Activated CD4-positive, CD25-positive, alpha-beta regulatory T cell treated with anti-CD3 and anti-CD28 coated beads, Interleukin-2, amount 50 U/mL, for 16 hours (primary cell): Measurements from ENCODE around the gene MAP3K5.

Experiments
- DNase-seq: peaks from one replicate; pipeline ENCODE4 v3.0.0-alpha.2; 2020; ENCODE audit warnings: low read depth, low spot score

Gene MAP3K5

GRCh38 chr6:136750696-136751521 lies 41.4 kb downstream of the MAP3K5 start:
- no peak for DNase-seq

- no peak for DNase-seq
Measured at GRCh38 chr6:136749359-136749997, 42.8 kb downstream of the MAP3K5 start.

GRCh38 chr6:136747507-136747906 lies 44.8 kb downstream of the MAP3K5 start:
- no peak for DNase-seq

GRCh38 chr6:136745300-136745699 lies 47.0 kb downstream of the MAP3K5 start:
- DNase-seq = no peak

GRCh38 chr6:136744889-136745288 lies 47.4 kb downstream of the MAP3K5 start:
- no peak for DNase-seq

- DNase-seq = no peak
Measured at GRCh38 chr6:136742125-136742524, 50.2 kb downstream of the MAP3K5 start.

- no peak for DNase-seq
Measured at GRCh38 chr6:136740050-136740974, 52.0 kb downstream of the MAP3K5 start.

GRCh38 chr6:136739501-136739900 lies 52.8 kb downstream of the MAP3K5 start:
- DNase-seq = no peak

GRCh38 chr6:136739071-136739470 lies 53.2 kb downstream of the MAP3K5 start:
- DNase-seq = no peak

- no peak for DNase-seq
Measured at GRCh38 chr6:136738692-136739057, 53.6 kb downstream of the MAP3K5 start.

GRCh38 chr6:136737871-136738691 lies 54.2 kb downstream of the MAP3K5 start:
- no peak for DNase-seq

GRCh38 chr6:136737374-136737844 lies 54.9 kb downstream of the MAP3K5 start:
- DNase-seq = no peak

- DNase-seq = no peak
Measured at GRCh38 chr6:136736281-136736960, 55.9 kb downstream of the MAP3K5 start.

GRCh38 chr6:136734977-136735376 lies 57.3 kb downstream of the MAP3K5 start:
- DNase-seq = no peak

- no peak for DNase-seq
Measured at GRCh38 chr6:136732889-136733288, 59.4 kb downstream of the MAP3K5 start.

- no peak for DNase-seq
Measured at GRCh38 chr6:136729832-136730231, 62.4 kb downstream of the MAP3K5 start.

- DNase-seq = no peak
Measured at GRCh38 chr6:136728976-136729515, 63.2 kb downstream of the MAP3K5 start.

- DNase-seq = no peak
Measured at GRCh38 chr6:136728033-136728939, 64.0 kb downstream of the MAP3K5 start.
